ENCODE measurements around the gene LY9. TPM values are rescaled to one million over a fixed set of nuclear protein-coding genes. Genes with fewer than 3 reads are reported as not detected.

Gene LY9
- total and polyA plus RNA-seq, 9 of the 15 experiments (the other 6 are each of a cell fraction or from before 2014, with no cell fraction given) = not detected

GRCh38 chr1:160761046-160761445 is 34.9 kb upstream of the LY9 start:
- no peak for DNase-seq (ENCODE audit: extremely low read depth in 1 of 4, low spot score in 3 of 4)
- POLR2A ChIA-PET = interaction anchor here (0.6 to 1.1 kb wide), 3 partner anchors 9 to 715 kb away, joined by 3 to 4 read pairs (median 3); no protein-coding TSS in a partner anchor
- 0% methylated on average over 4 of the region's 4 CpGs for WGBS (ENCODE audit: insufficient coverage, low coverage, missing lambda C conversion rate)

DNA sequence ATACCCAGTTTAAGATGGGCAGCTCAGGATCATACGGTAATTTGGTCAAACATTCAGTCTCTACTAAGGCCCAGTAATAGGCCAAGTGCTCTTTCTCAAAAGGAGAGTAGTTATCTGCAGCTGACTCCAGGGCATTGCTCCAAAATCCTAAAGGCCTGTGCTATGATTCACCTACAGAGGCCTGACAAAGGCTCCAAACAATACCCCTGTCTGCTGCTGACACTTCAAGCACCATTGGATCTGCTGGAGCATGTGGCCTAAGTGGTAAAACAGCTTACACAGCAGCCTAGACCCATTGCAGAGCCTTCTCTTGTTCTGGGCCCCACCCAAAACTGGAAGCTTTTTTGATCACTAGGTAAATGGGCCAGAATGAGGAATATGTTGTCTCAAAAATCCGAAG is 34.1 kb upstream of the LY9 start:
- ChIA-PET CTCF (ENCODE audit: low intra/inter-chr PET ratio) (no interaction called here), POLR2A (interaction anchor here (0.7 kb wide), 1 partner anchor 91 kb away, joined by 3 read pairs; no protein-coding TSS in a partner anchor)
- DNase-seq (ENCODE audit: extremely low read depth in 1 of 4, low spot score in 3 of 4) (no peak), FAIRE-seq (no peak), ATAC-seq (no peak)
- 0% methylated on average over 2 of the region's 2 CpGs for WGBS (ENCODE audit: insufficient coverage, low coverage, missing lambda C conversion rate)
- no peak for TF ChIP-seq TCFL5 (CRISPR knock-in tag; conservative IDR thresholded peaks at IDR 0.05)
- no peak for TF ChIP-seq HDGF (IDR thresholded peaks at IDR 0.05)
- TF ChIP-seq ZNF644 (tag; IDR thresholded peaks at IDR 0.05; ENCODE audit: low read depth) = no peak
- TF ChIP-seq BRF2 (IDR thresholded peaks at IDR 0.05; ENCODE audit: borderline replicate concordance, insufficient read depth, insufficient read length) = no peak
- TF ChIP-seq ZFPM2 (CRISPR knock-in tag; IDR thresholded peaks at IDR 0.05) = no peak
- no peak for TF ChIP-seq CBX8 (IDR thresholded peaks at IDR 0.05; ENCODE audit: borderline replicate concordance, extremely low read depth, low read depth, low read length, poor library complexity, severe bottlenecking)
- no peak for TF ChIP-seq ILK (tag; IDR thresholded peaks at IDR 0.05; ENCODE audit: borderline replicate concordance, low read depth)
- no peak for TF ChIP-seq FOS (IDR thresholded peaks at IDR 0.05; ENCODE audit: extremely low read depth, insufficient read length)
- TF ChIP-seq SAFB (IDR thresholded peaks at IDR 0.05; ENCODE audit: borderline replicate concordance, low read depth, low read length) = no peak
- no peak for TF ChIP-seq FOXA1 (IDR thresholded peaks at IDR 0.05; ENCODE audit: borderline replicate concordance)
- no peak for TF ChIP-seq ZNF24 (IDR thresholded peaks at IDR 0.05)
- TF ChIP-seq CBX2 (IDR thresholded peaks at IDR 0.05; ENCODE audit: insufficient read depth, low read length, poor library complexity, severe bottlenecking) = no peak
- no peak for TF ChIP-seq SLC30A9 (CRISPR knock-in tag; IDR thresholded peaks at IDR 0.05)
- TF ChIP-seq RFX7 (CRISPR knock-in tag; IDR thresholded peaks at IDR 0.05) = no peak
- TF ChIP-seq ELF4 (CRISPR knock-in tag; IDR thresholded peaks at IDR 0.05) = no peak
- Histone ChIP-seq H3K79me2 (ENCODE audit: control insufficient read depth, insufficient read depth, low read length) (no peaks in the 10 kb centered on the region), H3K4me1 (replicated peaks in 1 of 2; ENCODE audit: control insufficient read depth in 2 of 2, insufficient read depth in 2 of 2, low read length in 2 of 2) (no peaks in the 10 kb centered on the region), H3K4me3 (no peak overlapping the region), H3K36me3 (ENCODE audit: control insufficient read depth, insufficient read depth, low read length) (no peaks in the 10 kb centered on the region), H3K9me3 (replicated peaks; ENCODE audit: control insufficient read depth, insufficient read depth, low read depth, low read length) (no peaks in the 10 kb centered on the region), H4K20me1 (replicated peaks; ENCODE audit: control insufficient read depth, insufficient read depth, low read length) (no peaks in the 10 kb centered on the region), H3K4me2 (ENCODE audit: insufficient read depth, low read length) (no peak overlapping the region), H3K9me1 (ENCODE audit: control insufficient read depth, insufficient read depth, low read length) (no peaks in the 10 kb centered on the region), H3K9ac (ENCODE audit: insufficient read depth in 1 of 2, low read depth in 2 of 2, low read length in 2 of 2) (no peak overlapping the region), H3K27me3 (ENCODE audit: control insufficient read depth in 2 of 2, insufficient read depth in 2 of 2, low read length in 2 of 2) (no peaks in the 10 kb centered on the region; a peak in 1 of 5 replicates), H2AFZ (ENCODE audit: low read depth, low read length) (no peak overlapping the region), H3K27ac (ENCODE audit: extremely low read depth, low read depth, low read length) (no peak overlapping the region)
- BruUV-seq (replicated peaks) = no TSS peak
- intact Hi-C loops (cut with micrococcal nuclease) (loop anchor here (10.0 kb wide), 1 partner anchor 137 kb away; no protein-coding TSS in a partner anchor), in situ Hi-C loops (cut with MboI) (no loop called here)

More at GRCh38 chr1:160761046-160761445, 34.9 kb upstream of the LY9 start:
- H3K4me1 ChIP-seq (replicated peaks in 1 of 2; ENCODE audit: control insufficient read depth in 2 of 2, insufficient read depth in 2 of 2, low read length in 2 of 2) = no peaks in the 10 kb centered on the region
- no peak overlapping the region for H3K4me2 ChIP-seq (ENCODE audit: insufficient read depth, low read length)
- H3K79me2 ChIP-seq (ENCODE audit: control insufficient read depth, insufficient read depth, low read length) = no peaks in the 10 kb centered on the region
- H4K20me1 ChIP-seq (replicated peaks; ENCODE audit: control insufficient read depth, insufficient read depth, low read length) = no peaks in the 10 kb centered on the region
- CTCF ChIA-PET (ENCODE audit: low intra/inter-chr PET ratio) = no interaction called here
- no peaks in the 10 kb centered on the region for H3K9me1 ChIP-seq (ENCODE audit: control insufficient read depth, insufficient read depth, low read length)
- no TSS peak for BruUV-seq (replicated peaks)
- H3K9me3 ChIP-seq (replicated peaks; ENCODE audit: control insufficient read depth, insufficient read depth, low read depth, low read length) = no peaks in the 10 kb centered on the region
- no peaks in the 10 kb centered on the region; a peak in 2 of 5 replicates for H3K27me3 ChIP-seq (ENCODE audit: control insufficient read depth in 2 of 2, insufficient read depth in 2 of 2, low read length in 2 of 2)
- H2AFZ ChIP-seq (ENCODE audit: low read depth, low read length) = no peak overlapping the region
- in situ Hi-C loops (cut with MboI) (no loop called here), intact Hi-C loops (cut with micrococcal nuclease) (loop anchor here (10.0 kb wide), 1 partner anchor 136 kb away; no protein-coding TSS in a partner anchor)
- ATAC-seq (no peak), FAIRE-seq (no peak)
- H3K36me3 ChIP-seq (ENCODE audit: control insufficient read depth, insufficient read depth, low read length) = no peaks in the 10 kb centered on the region
- no peak overlapping the region for H3K4me3 ChIP-seq
- TF ChIP-seq, protein P1, sequence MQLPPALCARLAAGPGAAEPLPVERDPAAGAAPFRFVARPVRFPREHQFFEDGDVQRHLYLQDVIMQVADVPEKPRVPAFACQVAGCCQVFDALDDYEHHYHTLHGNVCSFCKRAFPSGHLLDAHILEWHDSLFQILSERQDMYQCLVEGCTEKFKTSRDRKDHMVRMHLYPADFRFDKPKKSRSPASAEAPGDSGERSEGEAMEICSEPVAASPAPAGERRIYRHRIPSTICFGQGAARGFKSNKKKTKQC (CRISPR knock-in tag; IDR thresholded peaks at IDR 0.05) = no peak
- H3K9ac ChIP-seq (ENCODE audit: insufficient read depth in 1 of 2, low read depth in 2 of 2, low read length in 2 of 2) = no peak overlapping the region
- no peak overlapping the region for H3K27ac ChIP-seq (ENCODE audit: extremely low read depth, low read depth, low read length)

Measured in K562 (cell line).